C4-2B (cell line): Measurements from ENCODE around the gene ANO10.

Experiments used
- ZFX ChIP-seq: fragments of 450-650 bp; IDR thresholded peaks from 2 replicates; pipeline ENCODE4 v1.6.1; 2017
- TF ChIP-seq, protein P1 (sequence below): fragments of 450-650 bp; conservative IDR thresholded peaks from 2 replicates; pipeline ENCODE4 v1.5.1; 2017; ENCODE audit warnings: mild to moderate bottlenecking

DNA sequence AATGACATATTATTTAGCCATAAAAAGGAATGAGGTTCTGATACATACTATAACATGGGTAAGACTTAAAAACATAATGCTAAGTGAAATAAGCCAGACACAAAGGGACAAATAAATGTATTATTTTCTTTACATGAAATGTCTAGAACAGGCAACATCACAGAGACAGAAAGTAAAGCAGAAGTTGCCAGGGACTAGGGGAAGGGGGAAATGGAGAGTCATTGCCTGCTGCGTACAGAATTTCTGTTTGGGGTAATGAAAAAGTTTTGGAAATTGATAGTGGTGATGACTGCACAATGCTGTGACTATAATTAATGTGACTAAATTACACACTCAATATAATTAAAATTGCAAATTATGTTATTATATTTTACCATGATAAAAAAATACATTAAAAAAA is 99.9 kb downstream of the ANO10 start:
- TF ChIP-seq, protein P1, sequence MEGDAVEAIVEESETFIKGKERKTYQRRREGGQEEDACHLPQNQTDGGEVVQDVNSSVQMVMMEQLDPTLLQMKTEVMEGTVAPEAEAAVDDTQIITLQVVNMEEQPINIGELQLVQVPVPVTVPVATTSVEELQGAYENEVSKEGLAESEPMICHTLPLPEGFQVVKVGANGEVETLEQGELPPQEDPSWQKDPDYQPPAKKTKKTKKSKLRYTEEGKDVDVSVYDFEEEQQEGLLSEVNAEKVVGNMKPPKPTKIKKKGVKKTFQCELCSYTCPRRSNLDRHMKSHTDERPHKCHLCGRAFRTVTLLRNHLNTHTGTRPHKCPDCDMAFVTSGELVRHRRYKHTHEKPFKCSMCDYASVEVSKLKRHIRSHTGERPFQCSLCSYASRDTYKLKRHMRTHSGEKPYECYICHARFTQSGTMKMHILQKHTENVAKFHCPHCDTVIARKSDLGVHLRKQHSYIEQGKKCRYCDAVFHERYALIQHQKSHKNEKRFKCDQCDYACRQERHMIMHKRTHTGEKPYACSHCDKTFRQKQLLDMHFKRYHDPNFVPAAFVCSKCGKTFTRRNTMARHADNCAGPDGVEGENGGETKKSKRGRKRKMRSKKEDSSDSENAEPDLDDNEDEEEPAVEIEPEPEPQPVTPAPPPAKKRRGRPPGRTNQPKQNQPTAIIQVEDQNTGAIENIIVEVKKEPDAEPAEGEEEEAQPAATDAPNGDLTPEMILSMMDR = no peak
- TF ChIP-seq ZFX = no peak
